ENCODE measurements around the gene LFNG.

LFNG gene

GRCh38 chr7:2483494-2483893, 36.1 kb upstream of the LFNG start:
- no peak for DNase-seq (ENCODE audit: low read depth)

GRCh38 chr7:2484868-2485267, 34.7 kb upstream of the LFNG start:
- no peak for DNase-seq (ENCODE audit: low read depth)

GRCh38 chr7:2487586-2488271, 31.8 kb upstream of the LFNG start:
- DNase-seq (ENCODE audit: low read depth): no peak

GRCh38 chr7:2488272-2488645, 31.3 kb upstream of the LFNG start:
- no peak for DNase-seq (ENCODE audit: low read depth)

- no peak for DNase-seq (ENCODE audit: low read depth)
These were observed 30.9 kb upstream of the LFNG start for GRCh38 chr7:2488681-2489080.

- no peak for DNase-seq (ENCODE audit: low read depth)
These were observed 29.4 kb upstream of the LFNG start for GRCh38 chr7:2490181-2490651.

- no peak for DNase-seq (ENCODE audit: low read depth)
These were observed 27.5 kb upstream of the LFNG start for GRCh38 chr7:2492038-2492437.

GRCh38 chr7:2493205-2494164, 26.1 kb upstream of the LFNG start:
- DNase-seq (ENCODE audit: low read depth): no peak

GRCh38 chr7:2494191-2495130, 25.1 kb upstream of the LFNG start:
- no peak for DNase-seq (ENCODE audit: low read depth)

GRCh38 chr7:2495418-2496299, 23.9 kb upstream of the LFNG start:
- no peak for DNase-seq (ENCODE audit: low read depth)

GRCh38 chr7:2496375-2496774, 23.2 kb upstream of the LFNG start:
- no peak for DNase-seq (ENCODE audit: low read depth)

GRCh38 chr7:2497065-2497464, 22.5 kb upstream of the LFNG start:
- DNase-seq (ENCODE audit: low read depth): no peak

- no peak for DNase-seq (ENCODE audit: low read depth)
These were observed 21.9 kb upstream of the LFNG start for GRCh38 chr7:2497500-2498336.

GRCh38 chr7:2498708-2499107, 20.9 kb upstream of the LFNG start:
- DNase-seq (ENCODE audit: low read depth): no peak

GRCh38 chr7:2499181-2499580, 20.4 kb upstream of the LFNG start:
- no peak for DNase-seq (ENCODE audit: low read depth)

- DNase-seq (ENCODE audit: low read depth): no peak
These were observed 19.7 kb upstream of the LFNG start for GRCh38 chr7:2499719-2500430.

GRCh38 chr7:2500701-2501100, 18.9 kb upstream of the LFNG start:
- DNase-seq (ENCODE audit: low read depth): no peak

GRCh38 chr7:2501947-2502646, 17.5 kb upstream of the LFNG start:
- DNase-seq (ENCODE audit: low read depth): no peak

- no peak for DNase-seq (ENCODE audit: low read depth)
These were observed 17.0 kb upstream of the LFNG start for GRCh38 chr7:2502647-2502966.

Data from fibroblast of the conjunctiva (primary cell).